CD4-positive, alpha-beta T cell treated with Interleukin-12 subunit alpha and Interleukin-12 subunit beta, for 1 hour (primary cell): ENCODE measurements around the gene BPI.
"Not testable (repeated sequence)": the region's sequence is repeated elsewhere in the genome, so short reads cannot be mapped to it uniquely, and the experiment has no call there.

ENCODE experiments used
- DNase-seq: peaks from one replicate; pipeline ENCODE4 v3.0.0-alpha.2; 2020

The BPI gene

DNA sequence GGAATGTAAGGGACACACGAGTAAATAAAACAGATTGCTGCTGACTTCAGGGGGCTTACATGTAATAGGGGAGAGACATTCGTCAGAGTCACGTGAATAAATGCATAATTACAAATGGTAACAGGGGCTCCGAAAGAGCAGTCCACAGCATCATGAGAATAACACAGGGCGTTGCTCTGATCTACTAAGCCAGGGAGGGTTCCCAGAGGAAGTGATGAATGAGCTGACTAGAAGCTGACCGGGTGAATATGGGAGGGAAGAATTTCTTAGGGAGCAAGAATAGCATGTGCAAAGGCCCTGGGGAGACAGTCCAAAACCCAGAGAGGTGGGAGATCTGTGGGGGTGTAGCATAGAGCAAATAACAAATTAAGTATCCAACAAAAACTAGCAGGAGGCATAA lies 2.4 kb downstream of the BPI start:
- no peak for DNase-seq

DNA sequence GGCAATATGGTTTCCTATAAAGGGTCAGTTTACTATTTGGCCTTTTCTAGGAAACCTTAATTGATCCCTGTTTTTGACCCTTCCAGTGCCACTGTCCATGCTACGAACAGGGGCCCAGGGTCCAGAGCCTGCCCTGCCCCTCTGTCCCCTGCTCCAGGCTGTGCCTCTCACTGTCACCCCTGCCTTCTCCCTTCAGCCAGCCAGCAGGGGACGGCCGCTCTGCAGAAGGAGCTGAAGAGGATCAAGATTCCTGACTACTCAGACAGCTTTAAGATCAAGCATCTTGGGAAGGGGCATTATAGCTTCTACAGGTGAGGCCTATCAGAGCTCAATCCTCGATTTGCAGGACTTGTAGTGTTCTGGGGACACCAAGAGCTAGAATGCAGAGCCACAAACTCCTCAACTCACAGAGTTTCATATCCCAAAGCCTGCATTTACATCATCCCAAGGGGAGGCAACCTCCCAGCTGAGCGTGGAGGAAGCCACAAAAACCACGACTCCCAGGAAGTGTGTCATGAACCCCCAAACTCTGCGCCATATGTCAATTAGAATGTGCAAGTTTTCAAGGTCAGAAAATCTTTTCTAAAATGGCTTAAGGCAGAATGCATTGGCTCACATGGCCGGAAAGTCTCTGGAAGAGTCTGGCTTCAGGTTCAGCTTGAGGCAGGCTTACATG lies 3.6 kb downstream of the BPI start:
- DNase-seq, result no peak

DNA sequence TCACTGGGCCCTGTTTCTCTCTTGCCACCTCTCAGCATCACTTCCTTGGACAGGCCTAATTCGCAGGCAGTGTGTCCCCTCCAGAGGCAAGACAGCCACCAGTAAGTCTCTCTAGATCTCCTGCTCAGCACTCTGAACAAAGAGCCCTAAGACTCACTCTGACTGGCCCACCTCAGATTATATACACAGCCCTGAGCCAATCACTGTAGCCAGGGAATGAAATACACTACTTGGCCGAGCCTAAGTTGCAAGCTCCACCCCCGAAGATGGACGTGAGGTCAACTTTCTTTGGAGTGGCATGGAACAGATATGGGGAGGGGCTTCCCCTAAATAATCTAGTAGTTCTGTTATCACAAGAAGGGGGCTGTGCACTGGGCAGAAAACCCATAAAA lies 4.1 kb downstream of the BPI start:
- DNase-seq, result no peak

DNA sequence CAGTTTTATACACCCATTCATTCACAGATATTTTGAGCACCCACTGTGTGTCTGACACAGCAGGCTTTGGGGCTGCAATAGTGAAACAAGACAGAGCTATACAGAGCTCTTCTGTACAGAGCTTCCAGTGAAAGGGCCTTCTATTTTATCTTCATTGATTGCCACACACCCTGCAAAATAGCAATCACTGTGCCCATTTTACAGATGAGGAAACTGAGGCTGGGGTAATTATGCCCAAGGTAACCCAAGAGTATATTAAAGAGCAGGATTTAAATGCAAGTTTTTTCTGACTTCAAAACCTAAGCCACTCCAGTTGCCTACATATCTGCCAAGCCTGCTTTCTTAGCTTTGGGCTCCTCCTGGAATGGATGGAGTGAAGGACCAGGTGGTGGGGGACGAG lies 4.5 kb downstream of the BPI start:
- no peak for DNase-seq

DNA sequence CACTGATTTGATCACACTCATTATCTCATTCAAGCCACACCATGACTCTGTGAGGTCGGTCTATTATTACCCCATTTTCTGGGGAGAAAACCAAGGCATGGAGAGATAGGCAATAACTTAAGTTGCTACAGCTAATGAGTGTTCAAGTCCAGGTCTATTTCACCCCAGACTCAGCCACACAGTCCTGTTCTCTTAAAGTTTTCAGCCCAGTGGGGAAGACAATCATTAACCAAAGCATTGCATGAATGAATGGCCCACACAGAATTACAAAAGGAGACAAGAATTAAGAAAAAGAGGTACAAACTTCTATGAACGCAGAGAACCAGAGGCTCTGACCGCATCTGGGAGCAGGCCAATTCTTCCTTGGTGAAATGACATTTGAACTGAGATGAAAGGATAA lies 7.1 kb downstream of the BPI start:
- no peak for DNase-seq

DNA sequence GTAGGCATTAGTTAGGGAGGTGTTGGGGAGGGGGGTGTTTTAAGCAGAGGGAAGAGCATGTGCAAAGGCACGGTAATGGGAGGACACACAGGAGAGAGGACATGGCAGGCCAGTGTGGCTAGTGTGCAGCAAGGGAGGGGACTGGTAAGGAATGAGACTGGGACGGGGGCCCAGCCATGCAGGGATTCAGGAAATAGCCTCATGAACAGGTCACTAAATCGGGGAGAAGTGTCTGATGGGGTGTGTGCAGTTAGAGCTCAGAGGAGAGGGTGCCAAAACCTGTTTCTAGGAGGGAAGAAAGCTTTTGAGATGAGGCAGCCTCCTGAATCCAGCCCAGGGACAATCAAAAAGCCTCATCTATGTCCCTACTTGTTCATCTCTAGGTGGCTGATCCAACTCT lies 7.5 kb downstream of the BPI start:
- no peak for DNase-seq

DNA sequence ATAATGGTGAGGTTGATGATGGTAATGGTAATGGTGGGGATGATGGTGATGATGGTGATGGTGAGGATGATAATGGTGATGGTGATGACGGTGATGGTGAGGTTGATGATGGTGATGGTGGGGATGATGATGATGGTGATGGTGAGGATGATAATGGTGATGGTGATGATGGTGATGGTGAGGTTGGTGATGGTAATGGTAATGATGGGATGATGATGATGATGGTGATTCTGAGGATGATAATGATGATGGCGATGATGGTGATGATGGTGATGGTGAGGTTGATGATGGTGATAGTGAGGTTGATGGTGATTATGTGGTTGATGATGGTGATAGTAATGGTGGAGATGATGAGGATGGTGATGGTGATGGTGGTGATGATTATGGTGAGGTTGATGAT lies 9.7 kb downstream of the BPI start:
- DNase-seq, result no peak

DNA sequence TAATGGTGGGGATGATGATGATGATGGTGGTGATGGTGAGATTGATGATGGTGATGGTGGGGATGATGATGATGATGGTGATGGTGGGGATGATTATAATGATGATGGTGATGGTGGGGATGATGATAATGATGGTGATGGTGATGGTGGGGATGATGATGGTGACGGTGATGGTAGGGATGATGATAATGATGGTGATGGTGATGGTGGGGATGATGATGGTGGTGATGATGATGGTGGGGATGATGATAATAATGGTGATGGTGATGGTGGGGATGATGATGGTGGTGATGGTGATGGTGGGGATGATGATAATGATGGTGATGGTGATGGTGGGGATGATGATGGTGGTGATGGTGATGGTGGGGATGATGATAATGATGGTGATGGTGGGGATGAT lies 10.4 kb downstream of the BPI start:
- not testable (repeated sequence) for DNase-seq

DNA sequence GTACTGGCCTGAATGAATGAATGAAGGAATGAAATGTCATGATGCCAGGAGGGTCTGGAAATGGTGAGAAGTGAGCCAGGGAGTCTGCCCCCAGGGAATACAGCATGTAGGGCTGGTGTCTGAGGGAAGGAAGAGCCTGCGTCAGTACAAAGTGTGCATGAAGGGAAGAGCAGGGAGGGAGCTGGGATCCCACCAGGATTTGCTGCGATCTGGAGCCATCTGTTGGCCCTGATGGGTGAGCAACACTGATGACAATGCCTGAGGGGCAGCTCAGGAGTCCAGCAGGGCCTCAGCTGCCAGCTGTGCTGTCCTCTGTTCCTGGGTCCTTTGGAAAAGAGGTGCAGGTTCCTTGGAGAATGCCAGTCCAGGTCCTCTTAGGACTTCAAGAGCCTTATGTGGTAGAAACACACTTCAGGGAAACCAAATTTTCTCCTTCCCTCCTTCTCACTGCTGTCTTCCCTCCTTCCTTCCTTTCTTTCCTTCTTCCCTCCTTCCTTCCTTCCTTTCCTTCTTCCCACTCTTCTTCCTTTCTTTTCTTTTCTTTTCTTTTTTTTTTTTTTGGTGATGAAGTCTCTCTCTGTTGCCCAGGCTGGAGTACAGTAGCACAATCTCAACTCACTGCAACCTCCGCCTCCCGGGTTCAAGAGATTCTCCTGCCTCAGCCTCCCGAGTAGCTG lies 11.5 kb downstream of the BPI start:
- DNase-seq, result no peak

DNA sequence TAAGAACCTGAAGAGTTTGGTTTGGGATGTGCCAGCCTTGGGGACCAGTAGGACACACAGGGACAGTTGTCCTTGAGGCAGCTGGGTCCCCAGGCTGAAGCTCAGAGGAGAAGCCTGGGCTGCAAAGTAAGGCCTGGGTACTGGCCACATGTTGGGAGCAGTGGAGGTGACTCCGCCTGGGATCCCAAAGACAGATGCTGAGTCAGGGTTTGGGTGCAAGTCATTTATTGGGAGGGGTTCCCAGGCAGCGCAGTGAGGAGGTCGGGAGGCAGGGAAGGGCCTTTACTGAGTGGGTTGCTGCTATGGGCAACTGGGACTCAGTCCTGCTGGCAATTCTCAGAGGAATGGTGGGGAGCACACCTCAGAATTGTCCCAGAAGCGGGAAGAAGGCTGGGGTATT lies 12.4 kb downstream of the BPI start:
- no peak for DNase-seq

DNA sequence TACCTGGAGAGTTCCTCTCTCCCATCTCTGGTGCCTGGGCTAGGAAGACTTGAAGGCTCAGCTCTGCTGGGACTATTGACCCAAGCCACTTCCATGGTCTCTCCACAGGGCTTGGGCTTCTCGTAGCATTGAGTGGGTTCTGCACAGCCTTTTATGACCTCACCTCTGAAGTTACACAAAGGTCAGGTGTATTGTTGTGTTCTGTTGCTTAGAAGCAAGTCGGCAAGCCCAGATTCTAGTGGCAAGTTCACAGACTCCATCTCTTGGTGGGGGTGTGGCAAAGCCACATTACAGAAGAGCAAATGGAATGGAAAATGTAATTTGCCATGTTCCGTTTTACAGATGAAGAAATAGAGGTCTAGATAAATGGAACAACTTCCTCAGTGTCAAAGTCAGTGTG lies 13.5 kb downstream of the BPI start:
- DNase-seq, result no peak

DNA sequence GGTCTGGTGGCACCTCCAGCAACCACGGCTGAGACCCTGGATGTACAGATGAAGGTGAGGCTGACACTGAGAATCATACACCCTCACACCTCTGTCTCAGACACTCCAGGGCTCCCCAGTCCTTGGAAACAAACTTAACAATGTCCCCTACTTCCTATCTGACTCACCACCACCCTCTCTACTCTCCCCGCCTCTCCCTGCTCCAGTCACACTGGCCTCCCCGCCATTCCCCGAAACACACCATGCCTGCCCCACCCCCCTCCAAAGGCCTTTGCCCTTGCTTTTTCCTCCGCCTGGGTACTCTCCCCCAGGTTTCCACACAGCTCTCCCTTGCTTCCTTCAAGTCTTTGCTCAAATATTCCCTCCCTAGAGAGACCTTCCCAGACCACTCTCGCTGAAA lies 16.3 kb downstream of the BPI start:
- no peak for DNase-seq

DNA sequence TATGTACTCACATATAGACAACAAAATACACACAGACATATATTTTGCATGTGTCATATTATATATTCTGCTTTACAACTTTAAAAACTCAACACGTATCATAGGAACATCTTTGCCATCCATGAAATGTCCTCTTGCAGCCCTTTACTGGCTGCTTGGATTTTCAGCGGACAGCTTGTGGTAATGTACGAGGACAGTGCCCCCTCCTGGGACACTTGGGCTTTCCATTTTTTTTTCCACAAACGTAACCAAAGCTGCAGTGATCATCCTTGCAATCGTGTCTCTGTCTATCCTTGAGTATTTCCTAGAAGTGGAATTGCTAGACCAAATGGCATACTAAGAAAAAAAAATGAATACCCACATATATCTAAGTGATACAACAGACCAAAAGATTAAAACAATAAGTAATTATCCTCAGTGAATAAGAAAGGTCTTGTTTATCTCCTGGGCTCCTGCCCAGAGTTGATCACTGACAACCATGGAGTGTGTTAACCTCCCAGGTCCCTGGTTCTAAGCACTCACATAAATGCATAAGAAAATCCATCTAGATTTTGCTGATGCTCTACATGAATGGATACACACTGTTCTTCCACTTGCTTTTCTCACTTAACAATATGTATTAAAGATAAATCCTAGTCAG lies 18.1 kb downstream of the BPI start:
- no peak for DNase-seq

DNA sequence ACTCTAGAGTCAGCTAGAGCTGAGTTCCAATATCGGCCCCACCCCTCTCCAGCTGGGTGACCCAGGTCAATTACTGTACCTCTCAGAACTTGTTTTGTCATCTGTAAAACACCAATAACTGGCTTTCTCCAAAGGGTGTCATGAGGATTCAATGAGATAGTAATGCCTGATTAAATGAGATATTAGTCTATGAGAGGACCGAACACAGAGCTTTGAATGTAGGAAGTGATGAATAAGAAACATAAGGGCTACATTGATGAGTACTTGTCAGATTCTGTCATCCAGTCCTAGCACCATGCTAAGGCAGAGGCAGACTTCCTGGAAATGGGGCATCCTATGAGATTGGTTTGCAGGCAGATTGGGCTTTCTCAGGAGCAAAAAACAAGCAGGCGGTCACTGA lies 20.2 kb downstream of the BPI start:
- no peak for DNase-seq

DNA sequence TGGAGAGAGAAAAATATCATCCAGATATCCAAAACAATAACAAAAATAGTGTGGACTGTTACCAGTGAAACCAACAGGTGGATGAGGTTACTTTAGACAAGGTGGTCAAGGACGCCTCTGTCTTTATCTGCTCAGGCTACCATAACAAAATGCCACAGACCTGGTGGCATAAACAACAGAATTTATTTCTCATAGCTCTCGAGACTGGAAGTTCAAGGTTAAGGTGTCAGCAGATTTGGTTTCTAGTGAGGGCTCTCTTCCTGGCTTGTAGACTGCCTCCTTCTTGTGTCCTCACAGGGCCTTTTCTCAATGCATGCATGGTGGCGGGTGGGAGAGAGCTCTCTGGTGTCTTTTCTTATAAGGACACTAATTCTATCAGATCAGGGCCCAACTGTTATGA lies 21.2 kb downstream of the BPI start:
- no peak for DNase-seq

DNA sequence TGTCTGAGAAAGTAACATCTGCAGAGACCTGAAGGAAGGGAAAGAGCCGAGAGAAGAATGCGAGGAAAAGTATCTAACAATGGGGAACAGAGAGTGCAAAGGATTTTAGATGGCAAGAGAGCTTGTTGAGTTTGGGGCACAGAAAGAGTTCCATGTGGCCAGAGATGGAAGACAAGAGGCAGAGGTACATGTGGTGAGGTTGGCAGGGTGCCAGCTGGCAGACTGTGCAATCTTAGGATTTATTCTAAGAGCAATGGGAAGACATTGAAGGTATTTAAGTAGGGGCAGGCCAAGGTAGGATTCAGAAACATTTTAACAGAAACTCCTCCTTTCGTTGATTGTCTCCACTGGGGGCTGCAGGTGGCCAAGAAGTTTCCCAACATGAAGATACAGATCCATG lies 21.9 kb downstream of the BPI start:
- DNase-seq, result no peak

DNA sequence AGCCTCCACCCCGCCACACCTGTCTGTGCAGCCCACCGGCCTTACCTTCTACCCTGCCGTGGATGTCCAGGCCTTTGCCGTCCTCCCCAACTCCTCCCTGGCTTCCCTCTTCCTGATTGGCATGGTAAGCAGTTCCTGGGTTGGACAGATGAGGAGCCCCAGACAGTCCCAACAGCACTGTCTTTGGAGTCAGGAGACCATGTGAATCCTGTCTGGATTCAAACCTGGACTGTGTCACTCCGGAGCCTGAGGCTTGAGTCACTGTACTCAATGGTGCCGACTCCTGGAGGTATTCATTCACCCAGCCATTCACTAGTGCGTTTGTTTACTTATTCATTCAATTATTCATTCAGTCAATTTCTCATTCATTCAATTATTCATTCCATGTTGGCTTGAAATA lies 22.4 kb downstream of the BPI start:
- no peak for DNase-seq

DNA sequence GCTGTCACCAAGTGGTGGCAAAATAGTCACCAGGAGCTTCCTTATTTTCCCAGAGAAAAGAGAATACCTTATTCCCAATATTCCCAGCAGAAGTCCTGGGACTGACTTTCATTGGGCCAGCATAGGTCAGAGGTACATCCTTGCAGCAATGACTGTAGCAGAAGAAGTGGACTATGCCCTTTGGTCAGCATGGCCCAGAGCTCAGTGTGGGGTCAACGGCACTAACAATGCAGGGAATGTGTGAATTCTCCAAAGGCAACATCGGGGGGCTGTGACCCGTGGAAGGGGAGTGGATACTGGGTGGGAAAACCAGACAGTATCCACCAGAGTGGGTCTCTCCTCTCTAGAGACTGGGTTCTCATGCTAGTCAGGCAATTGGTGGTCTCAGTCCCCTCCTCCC lies 26.7 kb downstream of the BPI start:
- DNase-seq, result no peak

DNA sequence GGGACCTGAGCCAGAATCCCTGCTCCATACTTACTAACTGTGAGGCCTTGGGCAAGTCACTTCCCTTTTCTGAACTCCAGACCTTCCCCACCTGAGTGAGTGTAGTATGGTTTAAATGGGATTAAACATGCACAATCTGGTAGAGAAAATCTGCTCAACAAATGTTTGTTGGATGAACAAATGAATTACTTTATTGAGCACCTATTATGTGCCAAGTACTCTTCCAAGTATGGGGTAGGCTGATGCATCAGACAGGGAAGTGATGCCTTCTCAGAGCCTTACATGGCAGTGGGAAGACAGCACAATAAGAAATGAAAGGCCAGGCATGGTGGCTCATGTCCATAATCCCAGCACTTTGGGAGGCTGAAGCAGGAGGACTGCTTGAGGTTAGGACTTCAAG lies 27.3 kb downstream of the BPI start:
- DNase-seq, result no peak

DNA sequence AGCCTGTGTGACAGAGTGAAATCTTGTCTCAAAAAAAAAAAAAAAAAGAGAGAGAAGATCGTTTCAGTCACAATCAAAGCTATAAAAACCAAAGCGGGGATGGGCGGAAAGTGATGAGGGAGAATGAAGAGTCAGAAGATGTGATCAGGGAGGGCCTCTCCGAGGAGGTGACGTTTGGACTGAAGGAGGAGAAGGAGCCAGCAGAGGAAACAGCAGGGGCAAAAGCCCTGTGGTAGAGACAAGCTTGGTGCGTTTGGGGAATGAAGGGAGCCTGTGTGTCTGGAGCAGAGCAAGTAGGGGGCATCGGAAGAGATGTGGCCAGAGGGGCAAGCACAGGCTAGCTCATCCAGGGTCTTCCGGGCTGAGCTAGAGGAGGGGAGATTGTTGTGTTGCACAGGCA lies 27.9 kb downstream of the BPI start:
- no peak for DNase-seq

DNA sequence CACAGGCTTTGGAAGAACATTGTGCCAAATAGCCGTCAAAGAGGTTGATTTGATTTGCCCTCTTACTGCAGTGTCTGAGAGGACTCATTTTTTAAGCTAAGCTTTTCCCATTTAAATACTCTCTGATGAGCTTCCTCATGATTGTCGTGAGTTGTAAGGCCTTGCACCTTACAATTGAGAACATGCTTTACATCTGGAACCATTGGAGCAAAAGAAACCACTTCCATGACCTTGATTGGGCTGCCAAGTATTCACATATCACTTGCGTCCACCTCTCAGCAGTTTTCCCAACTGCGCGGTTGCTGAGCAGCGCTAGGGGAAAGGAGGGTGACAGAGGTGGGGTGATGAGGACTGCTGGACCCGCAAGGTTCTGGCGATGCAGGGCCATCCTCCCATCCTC lies 30.1 kb downstream of the BPI start:
- no peak for DNase-seq

DNA sequence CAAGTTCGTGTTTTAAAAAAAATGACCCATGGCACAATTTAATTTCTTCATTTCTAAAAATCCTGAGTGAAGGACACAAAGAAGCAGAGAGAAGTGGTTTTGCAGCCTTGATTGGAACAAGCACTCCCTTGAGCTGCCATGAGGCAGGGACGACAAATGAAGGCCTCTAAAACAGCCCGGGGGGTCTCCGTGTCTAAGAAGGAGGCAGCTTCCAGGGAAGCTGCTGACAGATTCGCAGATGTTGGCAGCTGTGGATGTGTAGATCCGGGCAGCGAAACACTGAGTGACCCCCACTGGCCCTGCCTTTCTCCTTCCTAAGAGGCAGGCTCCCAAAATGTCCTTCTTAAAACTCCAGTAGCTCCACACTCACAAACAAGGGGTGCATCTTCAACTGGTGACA lies 32.8 kb downstream of the BPI start:
- no peak for DNase-seq

DNA sequence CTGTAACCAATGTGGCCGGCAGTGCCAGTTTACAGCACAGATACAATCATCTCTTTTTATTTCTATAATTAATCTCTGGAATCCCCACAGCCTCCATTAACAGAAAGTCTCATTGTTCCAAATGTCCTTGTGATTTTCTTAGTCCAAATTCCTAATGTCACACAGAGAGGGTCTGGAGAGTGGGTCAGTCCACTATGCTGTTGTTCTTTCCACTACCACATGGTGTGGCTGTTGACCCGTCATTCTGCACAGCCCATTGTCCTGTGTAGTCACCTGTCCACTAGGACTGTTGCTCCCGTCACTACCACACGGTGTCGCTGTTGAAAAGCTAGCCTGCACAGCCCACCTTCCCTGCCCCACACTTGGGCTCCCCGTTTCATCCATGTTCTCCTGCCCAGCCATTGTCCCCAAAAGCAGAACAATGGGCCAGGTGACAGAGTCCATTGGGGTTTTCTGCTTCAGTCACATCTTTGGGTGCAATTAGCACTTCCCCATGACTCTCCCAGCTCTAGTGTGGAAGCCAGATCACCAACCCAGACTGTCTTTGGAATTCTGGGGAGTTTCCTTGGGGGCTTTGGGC lies 33.7 kb downstream of the BPI start:
- DNase-seq, result no peak

DNA sequence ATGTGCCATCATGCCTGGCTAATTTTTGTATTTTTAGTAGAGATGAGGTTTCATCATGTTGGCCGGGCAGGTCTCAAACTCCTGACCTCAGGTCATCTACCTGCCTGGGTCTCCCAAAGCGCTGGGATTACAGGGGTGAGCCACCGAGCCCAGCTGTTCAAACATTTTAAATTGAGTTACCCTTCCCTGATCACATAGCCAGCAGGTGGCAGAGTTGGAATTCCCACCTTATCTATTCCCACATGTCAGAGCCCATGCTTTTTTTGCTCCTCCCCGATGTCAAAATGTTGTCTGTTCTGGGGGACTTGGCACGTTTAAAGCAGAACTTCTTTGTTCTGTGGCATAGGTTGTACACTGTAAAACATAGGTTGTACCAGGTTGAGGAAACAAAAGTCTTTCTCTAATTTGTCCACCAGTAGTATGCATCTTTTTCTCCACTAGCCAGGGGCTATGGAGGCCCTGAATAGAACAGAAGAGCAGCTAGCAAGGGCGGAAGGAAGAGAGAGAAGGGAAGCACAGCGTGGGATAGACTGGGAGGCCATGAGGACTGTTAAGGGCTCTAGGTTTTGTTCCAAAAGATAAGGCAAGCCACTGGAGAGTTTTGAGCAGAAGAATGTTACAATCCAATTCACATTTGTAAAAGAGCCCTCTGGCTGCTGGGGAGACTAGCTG lies 35.0 kb downstream of the BPI start:
- no peak for DNase-seq
